ENCODE measurements around the gene SLN.

- TF ChIP-seq EZH2 (IDR thresholded peaks at IDR 0.05; ENCODE audit: low read length, missing control alignments) (no peak), CTCF (conservative IDR thresholded peaks at IDR 0.05 in 1 of 2, IDR thresholded peaks at IDR 0.05 in 1 of 2; ENCODE audit: low read depth in 1 of 2, low read length in 2 of 2) (no peak)
Observed at GRCh38 chr11:107757661-107758060, 45.8 kb upstream of the SLN start.
